ENCODE measurements around the gene ZGLP1.

ZGLP1 gene

GRCh38 chr19:10327793-10328192 is 18.2 kb upstream of the ZGLP1 start:
- DNase-seq (ENCODE audit: low spot score) = no peak

- no peak for DNase-seq (ENCODE audit: low spot score)
These were observed 16.1 kb upstream of the ZGLP1 start for GRCh38 chr19:10325732-10326131.

GRCh38 chr19:10321874-10322835 is 12.5 kb upstream of the ZGLP1 start:
- no peak for DNase-seq (ENCODE audit: low spot score)

GRCh38 chr19:10321417-10321797 is 11.8 kb upstream of the ZGLP1 start:
- no peak for DNase-seq (ENCODE audit: low spot score)

- no peak for DNase-seq (ENCODE audit: low spot score)
These were observed 11.2 kb upstream of the ZGLP1 start for GRCh38 chr19:10320602-10321416.

- DNase-seq (ENCODE audit: low spot score) = no peak
These were observed 9.4 kb upstream of the ZGLP1 start for GRCh38 chr19:10318807-10319682.

GRCh38 chr19:10317857-10318462 is 8.3 kb upstream of the ZGLP1 start:
- DNase-seq (ENCODE audit: low spot score) = no peak

GRCh38 chr19:10317045-10317856 is 7.6 kb upstream of the ZGLP1 start:
- DNase-seq (ENCODE audit: low spot score) = no peak

- no peak for DNase-seq (ENCODE audit: low spot score)
These were observed 6.8 kb upstream of the ZGLP1 start for GRCh38 chr19:10316229-10317044.

GRCh38 chr19:10315335-10316214 is 6.0 kb upstream of the ZGLP1 start, which contains the start of gene FDX2:
Gene FDX2, minus strand, starts transcription at chr19:10316015. Its CDS starts 19 bp downstream, at chr19:10315996.
- DNase-seq (ENCODE audit: low spot score) = peak; percentile 82

- DNase-seq (ENCODE audit: low spot score) = no peak
These were observed 3.3 kb downstream of the ZGLP1 start for GRCh38 chr19:10306327-10306726.

- DNase-seq (ENCODE audit: low spot score) = peak; percentile 62
These were observed 4.3 kb downstream of the ZGLP1 start for GRCh38 chr19:10305139-10305806.

GRCh38 chr19:10299545-10300458 is 9.8 kb downstream of the ZGLP1 start:
- no peak for DNase-seq (ENCODE audit: low spot score)

GRCh38 chr19:10295847-10296591 is 13.6 kb downstream of the ZGLP1 start:
- DNase-seq (ENCODE audit: low spot score) = no peak

- no peak for DNase-seq (ENCODE audit: low spot score)
These were observed 14.2 kb downstream of the ZGLP1 start for GRCh38 chr19:10295305-10295846.

- DNase-seq (ENCODE audit: low spot score) = no peak
These were observed 15.3 kb downstream of the ZGLP1 start for GRCh38 chr19:10294368-10294697.
